PC-9 (cell line): ENCODE data around the gene ABCB1. TPM values are rescaled to one million over a fixed set of nuclear protein-coding genes. Genes with fewer than 3 reads are reported as not detected.

Source experiments
- BruUV-seq: library from RNA; stranded (reverse); fragments of 400-500 nt; replicated peaks from 2 replicates; lab custom pipeline; 2021; lab: Mats Ljungman, UMichigan
- CTCF ChIA-PET: fragments of 300-600 bp; sonication (Branson Sonifier 250); formaldehyde crosslinking; loops from one replicate; lab custom pipeline; 2022; ENCODE audit warnings: antibody characterized with exemption; lab: Charles Lee
- POLR2A ChIA-PET: fragments of 300-600 bp; sonication (Branson Sonifier 250); formaldehyde crosslinking; loops from one replicate; lab custom pipeline; 2022; ENCODE audit warnings: antibody characterized with exemption; ENCODE audit not compliant: unreplicated experiment; lab: Charles Lee
- DNase-seq, 2 experiments: peaks; one replicate each; pipeline versions ENCODE4 v3.0.0 to v3.0.0-alpha.2; 2015 to 2022; ENCODE audit warnings: mixed read lengths in 1 of 2
- H2AFZ ChIP-seq: fragments of 200-600 bp; sonication (generic); 2 replicates; pipeline ENCODE4 v1.8.1; 2017; ENCODE audit warnings: antibody characterized with exemption
- H3F3A ChIP-seq: fragments of 200-600 bp; sonication (generic); 2 replicates; pipeline ENCODE4 v1.8.1; 2017; ENCODE audit warnings: antibody characterized with exemption, mild to moderate bottlenecking, low read depth; ENCODE audit not compliant: insufficient read depth
- H3K27ac ChIP-seq: fragments of 200-600 bp; sonication (generic); 2 replicates; pipeline ENCODE4 v1.6.1; 2016; ENCODE audit warnings: mixed run types
- H3K27me3 ChIP-seq: fragments of 200-600 bp; sonication (generic); 2 replicates; pipeline ENCODE4 v1.6.1; 2016; ENCODE audit warnings: low read depth, mixed run types; ENCODE audit not compliant: insufficient read depth
- H3K36me3 ChIP-seq: fragments of 200-600 bp; sonication (generic); 2 replicates; pipeline ENCODE4 v1.6.1; 2016; ENCODE audit warnings: low read depth, mixed run types
- H3K4me1 ChIP-seq: fragments of 200-600 bp; sonication (generic); replicated peaks from 2 replicates; pipeline ENCODE4 v1.6.1; 2016; ENCODE audit warnings: mixed run types; ENCODE audit not compliant: insufficient read depth
- H3K4me2 ChIP-seq: fragments of 200-600 bp; sonication (generic); 2 replicates; pipeline ENCODE4 v1.6.1; 2017; ENCODE audit warnings: mixed run types
- H3K4me3 ChIP-seq: fragments of 200-600 bp; sonication (generic); 2 replicates; pipeline ENCODE4 v1.6.1; 2016; ENCODE audit warnings: mixed run types
- H3K79me2 ChIP-seq: fragments of 200-600 bp; sonication (generic); 2 replicates; pipeline ENCODE4 v1.6.1; 2017; ENCODE audit warnings: low read depth, mixed run types
- H3K9me2 ChIP-seq: fragments of 200-600 bp; sonication (generic); 2 replicates; pipeline ENCODE4 v1.8.1; 2017; ENCODE audit warnings: mild to moderate bottlenecking; ENCODE audit not compliant: insufficient read depth
- H3K9me3 ChIP-seq: fragments of 200-600 bp; sonication (generic); 2 replicates; pipeline ENCODE4 v1.8.1; 2016; ENCODE audit warnings: low read depth; ENCODE audit not compliant: insufficient read depth
- H4K20me1 ChIP-seq: fragments of 200-600 bp; sonication (generic); 2 replicates; pipeline ENCODE4 v1.8.1; 2017; ENCODE audit not compliant: insufficient read depth
- EZH2 ChIP-seq: fragments of 200-600 bp; sonication (generic); IDR thresholded peaks from 2 replicates; pipeline ENCODE4 v1.8.0; 2017; ENCODE audit warnings: antibody characterized with exemption, low read depth
- intact Hi-C: fragments of 100-400 bp; cut with micrococcal nuclease; formaldehyde crosslinking; loops from one replicate; pipeline ENCODE4 v1.10.0; 2022; ENCODE audit not compliant: unreplicated experiment
- total RNA-seq: library from RNA; stranded (reverse); gene quantifications from 2 replicates; pipeline ENCODE4 v1.2.3, GENCODE V29; 2021
- TF ChIP-seq, protein P1 (sequence below): fragments of 200-600 bp; sonication (generic); conservative IDR thresholded peaks from 2 replicates; pipeline ENCODE4 v1.6.1; 2017; ENCODE audit warnings: mixed run types, antibody characterized with exemption, mild to moderate bottlenecking, moderate library complexity

ABCB1 gene
- total RNA-seq, 1 experiment from 2014 or later: not detected

DNA sequence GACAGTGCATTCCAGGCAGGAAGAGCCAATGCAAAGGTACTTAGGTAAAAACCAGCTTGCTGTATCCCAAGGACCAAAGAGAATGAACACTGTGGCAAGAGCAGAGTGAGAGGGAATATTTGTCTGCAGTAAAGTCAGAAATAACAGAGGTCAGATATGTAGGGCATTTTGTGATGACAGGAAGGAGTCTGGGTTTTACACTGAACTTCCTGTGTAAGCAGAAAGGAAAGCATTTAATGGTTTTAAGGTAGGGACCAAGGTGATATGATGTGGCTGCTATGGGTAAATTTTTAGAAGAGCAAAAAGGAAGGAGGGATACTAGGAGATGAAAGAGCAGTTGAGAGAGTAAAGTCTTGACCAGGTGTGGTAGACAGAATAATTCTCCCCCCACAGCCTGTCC, 10.1 kb downstream of the ABCB1 start:
- no peaks in the 10 kb centered on the region for H4K20me1 ChIP-seq
- intact Hi-C loops: no loop called here
- H3K36me3 ChIP-seq: no peaks in the 10 kb centered on the region
- H3K79me2 ChIP-seq: no peaks in the 10 kb centered on the region
- no peaks in the 10 kb centered on the region for H3F3A ChIP-seq
- H3K4me1 ChIP-seq: no peaks in the 10 kb centered on the region
- no peak overlapping the region for H3K4me2 ChIP-seq
- no TSS peak for BruUV-seq
- CTCF ChIA-PET: no interaction called here
- POLR2A ChIA-PET: no interaction called here
- H2AFZ ChIP-seq: no peak overlapping the region
- H3K27me3 ChIP-seq: no peaks in the 10 kb centered on the region
- H3K27ac ChIP-seq: no peak overlapping the region
- H3K9me2 ChIP-seq: no peaks in the 10 kb centered on the region
- TF ChIP-seq EZH2: no peak
- TF ChIP-seq, protein P1, sequence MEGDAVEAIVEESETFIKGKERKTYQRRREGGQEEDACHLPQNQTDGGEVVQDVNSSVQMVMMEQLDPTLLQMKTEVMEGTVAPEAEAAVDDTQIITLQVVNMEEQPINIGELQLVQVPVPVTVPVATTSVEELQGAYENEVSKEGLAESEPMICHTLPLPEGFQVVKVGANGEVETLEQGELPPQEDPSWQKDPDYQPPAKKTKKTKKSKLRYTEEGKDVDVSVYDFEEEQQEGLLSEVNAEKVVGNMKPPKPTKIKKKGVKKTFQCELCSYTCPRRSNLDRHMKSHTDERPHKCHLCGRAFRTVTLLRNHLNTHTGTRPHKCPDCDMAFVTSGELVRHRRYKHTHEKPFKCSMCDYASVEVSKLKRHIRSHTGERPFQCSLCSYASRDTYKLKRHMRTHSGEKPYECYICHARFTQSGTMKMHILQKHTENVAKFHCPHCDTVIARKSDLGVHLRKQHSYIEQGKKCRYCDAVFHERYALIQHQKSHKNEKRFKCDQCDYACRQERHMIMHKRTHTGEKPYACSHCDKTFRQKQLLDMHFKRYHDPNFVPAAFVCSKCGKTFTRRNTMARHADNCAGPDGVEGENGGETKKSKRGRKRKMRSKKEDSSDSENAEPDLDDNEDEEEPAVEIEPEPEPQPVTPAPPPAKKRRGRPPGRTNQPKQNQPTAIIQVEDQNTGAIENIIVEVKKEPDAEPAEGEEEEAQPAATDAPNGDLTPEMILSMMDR: no peak
- no peak overlapping the region for H3K4me3 ChIP-seq
- no peaks in the 10 kb centered on the region for H3K9me3 ChIP-seq
- no peak for DNase-seq

DNA sequence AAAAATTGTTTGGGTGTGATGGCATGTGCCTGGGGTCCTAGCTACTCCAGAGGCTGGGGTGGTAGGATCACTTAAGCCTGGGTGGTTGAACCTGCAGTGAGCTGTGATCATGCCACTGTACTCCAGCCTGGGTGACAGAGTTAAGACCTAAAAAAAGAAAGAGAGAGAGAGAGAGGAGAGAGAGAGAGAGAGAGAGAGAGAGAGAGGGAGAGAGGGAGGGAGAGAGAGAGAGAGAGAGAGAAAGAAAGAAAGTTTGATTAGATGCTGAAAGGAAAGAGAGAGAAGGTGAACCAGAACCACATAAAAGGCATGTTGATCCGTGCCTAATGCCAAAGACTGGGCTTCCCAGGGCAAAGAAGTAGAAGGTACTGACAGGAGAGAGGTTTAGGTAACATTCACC, 11.1 kb downstream of the ABCB1 start:
- CTCF ChIA-PET: no interaction called here
- no peaks in the 10 kb centered on the region for H3K36me3 ChIP-seq
- no peak for DNase-seq
- TF ChIP-seq EZH2: no peak
- TF ChIP-seq, protein P1: no peak
- H3K27me3 ChIP-seq: no peaks in the 10 kb centered on the region
- no peaks in the 10 kb centered on the region for H4K20me1 ChIP-seq
- no peak overlapping the region for H3K27ac ChIP-seq
- no peaks in the 10 kb centered on the region for H3K9me2 ChIP-seq
- intact Hi-C loops: no loop called here
- no peaks in the 10 kb centered on the region for H3F3A ChIP-seq
- H2AFZ ChIP-seq: no peak overlapping the region
- no peaks in the 10 kb centered on the region for H3K79me2 ChIP-seq
- H3K9me3 ChIP-seq: no peaks in the 10 kb centered on the region
- no TSS peak for BruUV-seq
- no peak overlapping the region for H3K4me3 ChIP-seq
- POLR2A ChIA-PET: no interaction called here
- H3K4me1 ChIP-seq: no peaks in the 10 kb centered on the region
- no peak overlapping the region for H3K4me2 ChIP-seq

DNA sequence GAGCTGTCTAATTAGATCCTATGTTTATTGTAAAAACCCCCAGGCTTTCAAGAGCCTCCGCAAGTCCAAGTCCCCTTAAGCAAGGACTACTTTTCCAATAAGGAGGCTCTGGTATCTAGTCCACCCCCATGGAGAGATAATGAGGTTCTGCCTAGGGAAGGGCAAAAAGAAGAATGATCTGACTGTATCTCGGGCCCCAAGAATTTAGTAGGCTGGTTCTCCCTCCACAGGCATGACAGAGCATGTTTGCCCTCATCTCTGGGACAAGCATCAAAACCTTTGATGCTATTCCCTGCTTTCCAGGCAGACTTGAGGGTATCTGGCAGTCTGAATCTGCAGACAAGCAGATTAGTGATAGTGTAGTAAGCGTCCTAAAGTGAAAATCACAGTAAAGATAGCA, 19.0 kb downstream of the ABCB1 start:
- intact Hi-C loops: no loop called here
- H3K27me3 ChIP-seq: no peaks in the 10 kb centered on the region
- H3K4me3 ChIP-seq: no peak overlapping the region
- POLR2A ChIA-PET: no interaction called here
- no peaks in the 10 kb centered on the region for H3K79me2 ChIP-seq
- H3K9me3 ChIP-seq: no peaks in the 10 kb centered on the region
- no peaks in the 10 kb centered on the region for H3K9me2 ChIP-seq
- no peak overlapping the region for H2AFZ ChIP-seq
- H3K36me3 ChIP-seq: no peaks in the 10 kb centered on the region
- H3K4me1 ChIP-seq: no peaks in the 10 kb centered on the region
- H3F3A ChIP-seq: no peaks in the 10 kb centered on the region
- no peak for DNase-seq
- H3K4me2 ChIP-seq: no peak overlapping the region
- CTCF ChIA-PET: no interaction called here
- TF ChIP-seq, protein P1: no peak
- TF ChIP-seq EZH2: no peak
- H4K20me1 ChIP-seq: no peaks in the 10 kb centered on the region
- no TSS peak for BruUV-seq
- H3K27ac ChIP-seq: no peak overlapping the region
